HEK293T (cell line): ENCODE measurements around the gene CIP2A.

Experiments used
- CTCF ChIA-PET: fragments of 350-600 bp; formaldehyde crosslinking; extraction: SDS; loops from one replicate; lab custom pipeline; 2021; ENCODE audit warnings: antibody characterized with exemption, inconsistent platforms; lab: Yijun Ruan, JAX
- POLR2A ChIA-PET: fragments of 350-600 bp; formaldehyde crosslinking; extraction: SDS; loops from one replicate; lab custom pipeline; 2020; ENCODE audit warnings: antibody characterized with exemption, inconsistent platforms; lab: Yijun Ruan, JAX
- DNase-seq: peaks from one replicate; pipeline ENCODE4 v3.0.0; 2012; ENCODE audit warnings: mixed read lengths; ENCODE audit errors: extremely low spot score
- ARNT ChIP-seq: fragments of 450-650 bp; IDR thresholded peaks from 2 replicates; pipeline ENCODE4 v1.6.1; 2017; ENCODE audit warnings: mild to moderate bottlenecking
- BHLHE40 ChIP-seq: fragments of 450-650 bp; IDR thresholded peaks from 2 replicates; pipeline ENCODE4 v1.6.1; 2016; ENCODE audit warnings: mild to moderate bottlenecking, moderate library complexity, borderline replicate concordance
- CTBP1 ChIP-seq: fragments of 450-650 bp; IDR thresholded peaks from 2 replicates; pipeline ENCODE4 v1.6.1; 2016; ENCODE audit warnings: borderline replicate concordance
- ELF4 ChIP-seq: fragments of 450-650 bp; IDR thresholded peaks from 2 replicates; pipeline ENCODE4 v1.6.1; 2017; ENCODE audit warnings: antibody characterized with exemption
- FOXA1 ChIP-seq: fragments of 450-650 bp; IDR thresholded peaks from 2 replicates; pipeline ENCODE4 v1.6.1; 2016; ENCODE audit warnings: mild to moderate bottlenecking
- FOXK2 ChIP-seq: fragments of 450-650 bp; IDR thresholded peaks from 2 replicates; pipeline ENCODE4 v1.6.1; 2016; ENCODE audit warnings: mild to moderate bottlenecking
- FOXM1 ChIP-seq: fragments of 450-650 bp; IDR thresholded peaks from 2 replicates; pipeline ENCODE4 v1.6.1; 2017; ENCODE audit warnings: mild to moderate bottlenecking, borderline replicate concordance
- HDGF ChIP-seq: fragments of 450-650 bp; IDR thresholded peaks from 2 replicates; pipeline ENCODE4 v1.6.1; 2017; ENCODE audit warnings: antibody characterized with exemption, borderline replicate concordance
- L3MBTL2 ChIP-seq: fragments of 450-650 bp; conservative IDR thresholded peaks from 2 replicates; pipeline ENCODE4 v1.6.1; 2016; ENCODE audit warnings: mild to moderate bottlenecking
- LEF1 ChIP-seq: fragments of 450-650 bp; IDR thresholded peaks from 2 replicates; pipeline ENCODE4 v1.6.1; 2017; ENCODE audit warnings: mild to moderate bottlenecking, borderline replicate concordance
- NFRKB ChIP-seq: fragments of 450-650 bp; IDR thresholded peaks from 2 replicates; pipeline ENCODE4 v1.6.1; 2016; ENCODE audit warnings: mild to moderate bottlenecking, moderate library complexity
- SP1 ChIP-seq: fragments of 450-650 bp; IDR thresholded peaks from 2 replicates; pipeline ENCODE4 v1.6.1; 2017
- SUZ12 ChIP-seq: fragments of 450-650 bp; IDR thresholded peaks from 2 replicates; pipeline ENCODE4 v1.6.1; 2016; ENCODE audit warnings: mild to moderate bottlenecking
- TARDBP ChIP-seq: fragments of 450-650 bp; IDR thresholded peaks from 2 replicates; pipeline ENCODE4 v1.6.1; 2016
- ZNF384 ChIP-seq: fragments of 450-650 bp; IDR thresholded peaks from 2 replicates; pipeline ENCODE4 v1.6.1; 2016
- TF ChIP-seq, protein P1 (sequence below): fragments of 450-650 bp; IDR thresholded peaks from 2 replicates; pipeline ENCODE4 v1.6.1; 2016

CIP2A gene

GRCh38 chr3:108599677-108600409 lies 10.6 kb upstream of the CIP2A start:
- TF ChIP-seq NFRKB (no peak), ARNT (no peak), FOXK2 (no peak)
- ChIA-PET POLR2A (interaction anchor here (2.7 kb wide), 1 partner anchor 10 kb away, joined by 29 read pairs; the partner anchor contains the start of genes CIP2A and DZIP3), CTCF (no interaction called here)
- DNase-seq, result no peak

- no peak for DNase-seq
- no peak for TF ChIP-seq SP1
- TF ChIP-seq CTBP1, result no peak
- TF ChIP-seq ELF4, result no peak
- TF ChIP-seq FOXM1, result no peak
- TF ChIP-seq BHLHE40, result no peak
- TF ChIP-seq SUZ12, result no peak
- no peak for TF ChIP-seq ZNF384
- TF ChIP-seq NFRKB, result no peak
- no peak for TF ChIP-seq LEF1
- CTCF ChIA-PET, result no interaction called here
- POLR2A ChIA-PET, result interaction anchor here (0.7 to 2.7 kb wide), 2 partner anchors 9 to 10 kb away, joined by 3 to 29 read pairs; partner anchors contain the start of genes CIP2A and DZIP3
These were observed 9.1 kb upstream of the CIP2A start for GRCh38 chr3:108598375-108598774.

DNA sequence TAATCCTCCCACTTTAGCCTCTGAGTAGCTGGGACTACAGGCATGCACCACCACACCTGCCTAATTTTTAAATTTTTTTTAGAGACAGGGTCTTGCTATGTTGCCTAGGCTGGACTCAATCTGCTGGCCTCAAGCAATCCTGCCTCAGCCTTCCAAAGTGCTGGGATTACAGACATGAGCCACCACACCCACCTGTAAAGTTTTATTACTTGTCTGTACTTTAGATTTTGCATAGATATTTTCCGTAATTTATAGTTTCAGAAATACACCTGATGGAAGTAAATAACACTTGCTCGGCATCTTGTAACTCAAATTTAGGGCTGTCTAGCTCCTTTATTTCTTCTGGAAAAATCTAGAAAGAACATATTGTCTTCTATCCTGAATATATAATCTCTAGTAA lies 6.1 kb upstream of the CIP2A start:
- CTCF ChIA-PET, result no interaction called here
- TF ChIP-seq ELF4, result no peak
- no peak for TF ChIP-seq FOXK2
- no peak for TF ChIP-seq ZNF384
- no peak for TF ChIP-seq SP1
- TF ChIP-seq HDGF, result no peak
- TF ChIP-seq, protein P1, sequence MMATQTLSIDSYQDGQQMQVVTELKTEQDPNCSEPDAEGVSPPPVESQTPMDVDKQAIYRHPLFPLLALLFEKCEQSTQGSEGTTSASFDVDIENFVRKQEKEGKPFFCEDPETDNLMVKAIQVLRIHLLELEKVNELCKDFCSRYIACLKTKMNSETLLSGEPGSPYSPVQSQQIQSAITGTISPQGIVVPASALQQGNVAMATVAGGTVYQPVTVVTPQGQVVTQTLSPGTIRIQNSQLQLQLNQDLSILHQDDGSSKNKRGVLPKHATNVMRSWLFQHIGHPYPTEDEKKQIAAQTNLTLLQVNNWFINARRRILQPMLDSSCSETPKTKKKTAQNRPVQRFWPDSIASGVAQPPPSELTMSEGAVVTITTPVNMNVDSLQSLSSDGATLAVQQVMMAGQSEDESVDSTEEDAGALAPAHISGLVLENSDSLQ, result no peak
- DNase-seq, result no peak
- POLR2A ChIA-PET, result no interaction called here

GRCh38 chr3:108590460-108590859 lies 1.2 kb upstream of the CIP2A start:
- ChIA-PET CTCF (no interaction called here), POLR2A (interaction anchor here (2.2 to 2.8 kb wide), 2 partner anchors 8 to 12 kb away, joined by 22 to 29 read pairs; no protein-coding TSS in a partner anchor)
- DNase-seq, result peak; percentile 5
- TF ChIP-seq FOXK2 (no peak), ZNF384 (no peak), ELF4 (no peak), TARDBP (no peak)

- ChIA-PET CTCF (no interaction called here), POLR2A (interaction anchor here (0.7 to 2.8 kb wide), 8 partner anchors 9 to 104 kb away, joined by 3 to 29 read pairs (median 4); no protein-coding TSS in a partner anchor)
- TF ChIP-seq L3MBTL2, result peak; percentile 2; the same call in 1 of the 2 replicates
- TF ChIP-seq, protein P1, result peak; percentile 91
- no peak for TF ChIP-seq HDGF
- DNase-seq, result no peak
These were observed 723 bp upstream of the CIP2A start for GRCh38 chr3:108589998-108590323.

DNA sequence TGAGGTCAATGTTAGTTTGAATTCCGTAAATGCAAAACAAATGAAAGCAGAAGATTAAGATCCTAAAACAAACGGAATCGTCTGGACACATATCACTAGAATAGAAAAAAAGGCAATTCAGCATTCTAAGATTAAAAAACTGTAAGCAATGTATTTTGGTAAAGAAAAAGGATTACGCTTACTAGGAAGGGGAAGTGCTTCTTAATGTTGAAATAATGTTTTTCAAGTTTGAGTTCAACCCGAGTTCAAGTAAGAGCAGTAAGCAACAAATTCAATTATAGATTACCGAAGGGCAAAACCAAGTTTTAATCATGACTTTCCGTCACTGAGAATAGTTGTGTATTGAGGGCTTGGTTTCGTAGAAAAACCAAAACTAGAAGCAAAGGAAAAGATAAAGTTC lies 637 bp downstream of the CIP2A start:
- ChIA-PET CTCF (interaction anchor here (0.6 kb wide), 1 partner anchor 99 kb away, joined by 3 read pairs; no protein-coding TSS in a partner anchor), POLR2A (interaction anchor here (1.1 to 2.8 kb wide), 6 partner anchors 10 to 102 kb away, joined by 3 to 29 read pairs (median 8); no protein-coding TSS in a partner anchor)
- TF ChIP-seq L3MBTL2, result no peak
- no peak for TF ChIP-seq FOXK2
- no peak for TF ChIP-seq ELF4
- TF ChIP-seq SP1, result no peak
- no peak for TF ChIP-seq ZNF384
- no peak for TF ChIP-seq CTBP1
- no peak for TF ChIP-seq FOXM1
- no peak for TF ChIP-seq HDGF
- TF ChIP-seq SUZ12, result no peak
- DNase-seq, result no peak

- no peak for TF ChIP-seq ARNT
- TF ChIP-seq LEF1, result no peak
- no peak for TF ChIP-seq ZNF384
- TF ChIP-seq CTBP1, result no peak
- no peak for TF ChIP-seq L3MBTL2
- TF ChIP-seq FOXA1, result no peak
- no peak for TF ChIP-seq FOXK2
- no peak for TF ChIP-seq TARDBP
- TF ChIP-seq HDGF, result no peak
- CTCF ChIA-PET, result no interaction called here
- POLR2A ChIA-PET, result interaction anchor here (2.6 kb wide), 1 partner anchor 11 kb away, joined by 10 read pairs; the partner anchor contains the start of genes CIP2A and DZIP3
- DNase-seq, result no peak
These were observed 11.2 kb downstream of the CIP2A start for GRCh38 chr3:108578064-108578463.

DNA sequence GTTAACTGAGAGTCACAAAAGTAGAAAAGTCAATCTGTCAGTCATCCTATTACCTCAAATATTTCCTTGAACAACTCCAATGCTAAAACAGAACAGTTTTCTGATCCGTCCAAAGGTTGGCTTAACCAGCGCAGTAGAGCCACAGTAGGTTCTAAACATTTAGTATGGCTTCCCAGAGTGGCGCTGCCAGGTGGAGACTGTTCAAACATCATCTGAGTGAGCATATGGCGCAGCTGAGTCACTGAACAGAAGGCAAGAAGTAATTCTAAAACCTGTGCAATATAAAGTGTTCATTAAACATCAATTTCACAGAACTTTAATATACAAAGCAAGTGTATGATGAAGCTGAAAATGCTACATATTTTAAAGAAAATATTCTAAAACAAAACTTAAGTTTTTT lies 19.9 kb downstream of the CIP2A start:
- ChIA-PET CTCF (no interaction called here), POLR2A (no interaction called here)
- no peak for TF ChIP-seq LEF1
- no peak for TF ChIP-seq FOXA1
- TF ChIP-seq BHLHE40, result no peak
- TF ChIP-seq ARNT, result no peak
- TF ChIP-seq SUZ12, result no peak
- TF ChIP-seq, protein P1, result no peak
- no peak for TF ChIP-seq HDGF
- TF ChIP-seq SP1, result no peak
- no peak for TF ChIP-seq FOXM1
- TF ChIP-seq TARDBP, result no peak
- TF ChIP-seq L3MBTL2, result no peak
- no peak for TF ChIP-seq CTBP1
- no peak for DNase-seq
